NCI-H1105 (cell line): Measurements from ENCODE around the gene ASTN2.

Source experiments
- DNase-seq: peaks from one replicate; lab custom pipeline; 2025; lab: John Stamatoyannopoulos, UW

The ASTN2 gene

GRCh38 chr9:117415358-117415914 lies 579 bp upstream of the ASTN2 start:
- DNase-seq: no peak

- DNase-seq: peak; percentile 56
These were observed 494 bp downstream of the ASTN2 start for GRCh38 chr9:117414220-117414905.

GRCh38 chr9:117413346-117414219 lies 1.3 kb downstream of the ASTN2 start:
- peak; percentile 87 for DNase-seq

DNA sequence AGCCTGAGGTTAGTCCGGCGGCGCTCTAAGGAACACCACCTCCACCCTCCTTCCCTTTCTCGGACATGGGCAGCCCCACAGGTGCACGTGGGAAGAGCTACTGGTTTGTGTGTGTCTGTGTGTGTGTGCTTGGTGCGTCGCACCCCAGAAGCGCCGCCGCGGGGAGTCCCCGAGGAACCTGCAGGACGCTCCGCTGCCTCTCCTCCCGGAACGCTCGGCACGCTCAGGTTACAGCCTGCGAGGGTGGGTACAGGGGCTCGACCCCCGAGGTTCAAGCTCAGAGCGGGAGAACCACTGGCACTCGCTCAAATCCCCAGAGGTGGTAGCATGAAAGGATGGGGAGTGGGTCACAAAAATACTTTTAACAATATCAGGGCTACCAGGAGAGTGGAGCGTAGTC lies 2.0 kb downstream of the ASTN2 start:
- peak; percentile 28 for DNase-seq

GRCh38 chr9:117412006-117412715 lies 2.7 kb downstream of the ASTN2 start:
- DNase-seq: peak; percentile 24

- peak; percentile 47 for DNase-seq
These were observed 3.3 kb downstream of the ASTN2 start for GRCh38 chr9:117411547-117411946.

DNA sequence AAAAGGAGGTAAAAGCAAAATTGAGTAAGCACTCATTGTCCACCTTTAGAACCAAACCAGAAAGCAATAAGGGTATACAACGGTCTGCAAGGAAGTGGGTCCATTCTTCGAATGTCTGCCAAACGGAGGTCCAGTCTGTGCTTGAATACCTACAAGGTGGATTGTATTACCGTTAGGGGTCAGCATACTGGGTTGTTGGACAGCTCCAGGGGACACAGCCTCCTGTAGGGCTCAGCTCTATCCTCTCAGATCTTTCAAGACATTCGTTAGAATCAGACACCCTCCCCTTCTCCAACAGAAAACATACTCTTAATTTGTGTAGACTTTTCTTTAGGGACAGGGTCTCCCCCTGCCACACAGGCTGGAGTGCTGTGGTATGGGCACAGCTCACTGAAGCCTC lies 5.5 kb downstream of the ASTN2 start:
- DNase-seq: no peak

DNA sequence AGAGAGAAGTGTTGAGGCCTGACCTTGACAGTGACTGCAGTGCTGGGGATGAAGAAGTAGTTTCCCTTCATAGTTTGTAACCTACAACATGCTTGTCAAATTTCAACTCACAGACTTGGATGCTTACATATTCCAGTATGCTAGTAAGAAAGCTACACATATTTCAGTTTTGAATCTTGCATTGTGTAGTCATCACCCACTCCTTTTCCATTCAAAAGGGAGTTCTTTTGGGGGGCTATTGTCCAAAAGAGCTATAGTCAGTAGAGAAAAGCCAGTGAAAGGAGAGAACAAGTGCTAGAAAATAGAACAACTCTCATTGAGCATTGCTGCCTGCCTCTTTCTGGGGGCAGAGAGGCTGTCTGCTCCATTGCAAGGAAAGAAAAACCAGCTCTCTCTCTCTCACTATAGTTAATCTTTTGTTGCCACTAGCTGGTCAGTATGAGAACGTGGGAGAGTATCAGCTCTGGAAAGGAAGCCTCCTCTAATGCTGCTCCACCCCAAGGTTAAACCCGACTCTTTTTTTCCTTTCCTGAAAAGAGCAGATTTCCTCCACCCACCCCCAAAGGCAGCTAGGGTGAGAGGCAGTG lies 7.3 kb downstream of the ASTN2 start:
- DNase-seq: no peak

GRCh38 chr9:117405950-117406705 lies 8.7 kb downstream of the ASTN2 start:
- DNase-seq: no peak

DNA sequence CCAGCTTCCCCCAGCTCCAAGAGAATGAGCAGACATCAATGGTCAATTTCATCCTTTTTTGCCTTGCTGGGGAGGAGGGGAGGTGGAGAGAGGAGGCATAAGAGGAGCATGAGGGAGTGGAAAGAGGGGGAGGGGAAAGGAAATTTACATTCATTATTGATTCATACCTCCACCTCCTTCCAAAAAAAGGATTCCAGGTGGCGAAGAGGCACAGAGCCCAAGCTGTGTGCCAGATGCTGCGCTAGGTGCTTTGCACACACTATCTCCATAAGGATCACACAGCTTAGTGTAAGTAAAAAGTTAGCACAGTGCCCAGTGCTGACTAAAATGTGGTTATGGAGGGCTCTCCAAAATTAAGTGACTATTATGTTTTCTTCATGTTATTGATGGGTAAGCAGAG lies 11.0 kb downstream of the ASTN2 start:
- peak; percentile 78 for DNase-seq

DNA sequence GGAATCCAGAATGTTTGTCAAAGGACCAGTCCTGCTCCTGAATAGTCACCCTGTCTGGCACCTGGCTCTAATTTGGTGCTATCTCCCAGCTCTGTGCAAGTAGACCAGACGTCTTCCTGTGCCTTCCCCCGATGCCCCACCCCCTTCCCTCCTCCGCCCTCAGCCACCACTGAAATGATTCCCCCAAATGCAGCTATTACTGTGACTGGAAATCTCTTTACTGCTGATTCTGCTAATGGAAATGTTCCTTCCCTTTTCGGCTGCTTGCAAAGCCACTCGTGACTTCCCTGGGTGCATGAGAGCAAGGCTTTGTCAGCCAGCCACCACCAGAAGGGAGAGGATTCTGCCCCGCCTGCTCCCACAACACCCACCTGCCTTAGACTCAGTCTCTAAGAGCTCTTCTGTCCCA lies 11.4 kb downstream of the ASTN2 start:
- DNase-seq: peak; percentile 78

GRCh38 chr9:117400171-117400570 lies 14.7 kb downstream of the ASTN2 start:
- DNase-seq: peak; percentile 97

GRCh38 chr9:117395151-117395650 lies 19.7 kb downstream of the ASTN2 start:
- no peak for DNase-seq

- DNase-seq: no peak
These were observed 20.2 kb downstream of the ASTN2 start for GRCh38 chr9:117394655-117395054.

DNA sequence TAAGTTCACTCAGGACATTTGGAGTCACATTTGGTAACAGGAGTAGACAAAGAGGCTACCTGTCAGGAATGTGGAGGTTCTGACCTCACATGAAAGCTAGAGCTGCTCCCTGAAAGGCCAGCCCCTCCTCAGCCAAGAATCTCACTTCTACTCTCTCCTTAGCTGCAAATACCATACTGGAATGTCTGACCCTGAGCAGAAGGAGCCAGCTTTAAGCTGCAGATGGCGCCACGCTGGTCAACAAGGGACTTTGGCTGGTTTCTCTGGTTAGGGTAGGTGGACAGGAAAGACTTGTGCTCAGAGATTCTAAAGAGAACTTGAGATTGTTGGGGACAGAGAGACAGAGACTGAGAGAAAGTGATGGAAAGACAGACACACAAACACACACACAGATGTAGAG lies 21.9 kb downstream of the ASTN2 start:
- no peak for DNase-seq

DNA sequence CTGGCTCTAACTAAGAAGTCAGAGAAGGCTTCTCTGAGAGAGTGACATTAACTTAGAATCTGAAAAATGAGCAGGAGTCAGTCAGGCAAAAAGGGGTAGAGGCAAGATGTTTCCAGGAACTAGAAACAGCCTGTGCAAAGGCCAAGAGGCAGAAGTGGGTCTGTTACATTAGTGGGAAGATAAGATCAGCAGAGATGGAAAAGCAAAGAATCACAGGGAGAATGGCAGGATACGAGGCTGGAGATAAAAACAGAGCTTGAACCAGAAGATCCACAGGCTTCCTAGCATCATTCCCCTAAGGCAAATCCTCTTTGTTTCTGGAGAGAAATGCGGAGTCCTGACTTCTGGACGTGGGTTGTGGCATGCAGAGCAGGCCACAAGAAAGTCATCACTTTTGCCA lies 27.4 kb downstream of the ASTN2 start:
- DNase-seq: no peak

DNA sequence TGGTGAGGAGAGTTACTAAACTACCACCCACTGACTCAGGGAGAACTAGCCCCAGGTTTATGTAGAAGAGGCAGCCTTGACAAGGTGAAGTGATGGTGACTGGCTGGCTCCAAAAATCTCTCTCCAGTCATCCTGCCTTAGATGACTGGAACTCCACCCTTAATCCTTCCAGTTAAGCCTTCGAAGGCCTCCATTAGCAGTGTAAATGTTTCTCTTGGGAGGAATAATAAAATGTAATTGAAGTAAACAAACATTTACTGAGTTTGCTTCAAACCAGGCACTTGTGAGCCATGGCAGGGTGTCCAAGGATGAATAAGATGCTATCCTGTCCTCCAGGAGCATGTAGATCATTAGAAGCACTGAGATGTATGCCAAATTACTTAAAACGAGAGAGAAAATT lies 35.5 kb downstream of the ASTN2 start:
- no peak for DNase-seq

- no peak for DNase-seq
These were observed 37.8 kb downstream of the ASTN2 start for GRCh38 chr9:117377046-117377445.

DNA sequence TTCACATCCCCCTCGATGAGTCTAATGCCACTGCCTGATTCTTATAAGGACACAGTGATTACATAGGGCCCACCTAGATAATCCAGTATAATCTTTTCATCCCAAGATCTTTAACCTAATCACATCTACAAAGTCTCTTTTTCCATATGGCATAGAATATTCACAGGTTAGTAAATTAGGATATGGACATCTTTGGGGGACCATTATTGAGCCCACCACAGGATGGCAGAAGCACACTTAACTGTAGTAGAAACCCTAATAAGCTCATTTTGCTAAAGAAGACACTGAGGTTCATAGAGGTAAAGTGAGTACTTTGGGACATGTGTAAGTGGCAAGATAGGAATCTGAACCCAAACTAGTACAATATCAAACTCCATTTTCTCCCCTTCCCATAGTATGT lies 38.9 kb downstream of the ASTN2 start:
- DNase-seq: no peak

GRCh38 chr9:117374076-117374725 lies 40.7 kb downstream of the ASTN2 start:
- no peak for DNase-seq
